Thyroid gland (tissue), 4 donors: ENCODE measurements around the gene LDHB.

Experiments used
- POLR2A ChIP-seq, 2 donors: fragments of 450-650 bp; IDR thresholded peaks; one replicate each; pipeline ENCODE4 v1.6.1; 2017; ENCODE audit warnings: antibody characterized with exemption in 2 of 2, mild to moderate bottlenecking in 2 of 2, moderate library complexity in 1 of 2
- TF ChIP-seq, protein P1 (sequence below), 6 experiments: fragments of 200-600 bp in 3 of 6; fragments of 450-650 bp in 3 of 6; sonication (generic) in 3 of 6; IDR thresholded peaks; one replicate each; pipeline ENCODE4 v1.5.1; 2016 to 2019; ENCODE audit warnings: antibody characterized with exemption in 6 of 6, mild to moderate bottlenecking in 2 of 6, inconsistent platforms in 1 of 6, moderate library complexity in 1 of 6

- TF ChIP-seq POLR2A (IDR thresholded peaks at IDR 0.05) = no peak
- TF ChIP-seq, protein P1, sequence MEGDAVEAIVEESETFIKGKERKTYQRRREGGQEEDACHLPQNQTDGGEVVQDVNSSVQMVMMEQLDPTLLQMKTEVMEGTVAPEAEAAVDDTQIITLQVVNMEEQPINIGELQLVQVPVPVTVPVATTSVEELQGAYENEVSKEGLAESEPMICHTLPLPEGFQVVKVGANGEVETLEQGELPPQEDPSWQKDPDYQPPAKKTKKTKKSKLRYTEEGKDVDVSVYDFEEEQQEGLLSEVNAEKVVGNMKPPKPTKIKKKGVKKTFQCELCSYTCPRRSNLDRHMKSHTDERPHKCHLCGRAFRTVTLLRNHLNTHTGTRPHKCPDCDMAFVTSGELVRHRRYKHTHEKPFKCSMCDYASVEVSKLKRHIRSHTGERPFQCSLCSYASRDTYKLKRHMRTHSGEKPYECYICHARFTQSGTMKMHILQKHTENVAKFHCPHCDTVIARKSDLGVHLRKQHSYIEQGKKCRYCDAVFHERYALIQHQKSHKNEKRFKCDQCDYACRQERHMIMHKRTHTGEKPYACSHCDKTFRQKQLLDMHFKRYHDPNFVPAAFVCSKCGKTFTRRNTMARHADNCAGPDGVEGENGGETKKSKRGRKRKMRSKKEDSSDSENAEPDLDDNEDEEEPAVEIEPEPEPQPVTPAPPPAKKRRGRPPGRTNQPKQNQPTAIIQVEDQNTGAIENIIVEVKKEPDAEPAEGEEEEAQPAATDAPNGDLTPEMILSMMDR (IDR thresholded peaks at IDR 0.05) = no peak
Measured at GRCh38 chr12:21691515-21691914, 33.9 kb upstream of the LDHB start.
